22Rv1 (cell line): ENCODE measurements around the gene BRD3.

Source experiments
- ZFX ChIP-seq: fragments of 450-650 bp; IDR thresholded peaks from 2 replicates; pipeline ENCODE4 v1.6.1; 2017; ENCODE audit warnings: antibody characterized with exemption, borderline replicate concordance
- TF ChIP-seq, protein P1 (sequence below): fragments of 450-650 bp; IDR thresholded peaks from 2 replicates; pipeline ENCODE4 v1.5.1; 2017; ENCODE audit warnings: mild to moderate bottlenecking

DNA sequence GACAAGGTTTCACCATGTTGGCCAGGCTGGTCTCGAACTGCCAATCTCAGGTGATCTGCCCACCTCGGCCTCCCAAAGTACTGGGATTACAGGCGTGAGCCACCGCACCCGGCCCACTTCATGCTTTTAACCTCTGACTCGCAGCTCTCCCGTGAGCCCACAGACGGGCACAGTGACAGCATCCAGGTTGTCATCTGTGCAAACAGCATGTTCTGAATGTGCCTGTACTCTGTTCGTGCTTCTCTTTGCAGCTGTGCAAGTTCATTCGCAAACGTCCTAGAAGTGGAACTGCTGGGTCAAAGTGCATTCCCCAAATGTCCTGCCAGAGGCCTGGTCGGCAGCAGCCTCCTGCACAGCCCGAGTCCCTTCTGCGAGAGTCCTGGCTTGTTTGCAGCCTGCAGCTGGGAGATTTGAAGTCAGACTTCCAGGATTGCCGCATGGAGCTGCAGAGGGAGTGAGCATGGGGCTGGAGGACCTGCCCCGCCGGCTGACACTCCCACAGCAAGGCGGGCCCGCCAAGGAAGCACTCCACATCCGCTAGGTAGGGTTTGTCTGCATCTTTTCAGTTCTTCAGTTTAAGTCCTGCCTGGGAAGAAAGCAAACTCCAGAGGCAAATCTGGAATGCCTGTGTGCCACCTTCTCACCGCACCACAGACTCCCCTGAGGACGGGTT lies 39.1 kb downstream of the BRD3 start:
- TF ChIP-seq, protein P1, sequence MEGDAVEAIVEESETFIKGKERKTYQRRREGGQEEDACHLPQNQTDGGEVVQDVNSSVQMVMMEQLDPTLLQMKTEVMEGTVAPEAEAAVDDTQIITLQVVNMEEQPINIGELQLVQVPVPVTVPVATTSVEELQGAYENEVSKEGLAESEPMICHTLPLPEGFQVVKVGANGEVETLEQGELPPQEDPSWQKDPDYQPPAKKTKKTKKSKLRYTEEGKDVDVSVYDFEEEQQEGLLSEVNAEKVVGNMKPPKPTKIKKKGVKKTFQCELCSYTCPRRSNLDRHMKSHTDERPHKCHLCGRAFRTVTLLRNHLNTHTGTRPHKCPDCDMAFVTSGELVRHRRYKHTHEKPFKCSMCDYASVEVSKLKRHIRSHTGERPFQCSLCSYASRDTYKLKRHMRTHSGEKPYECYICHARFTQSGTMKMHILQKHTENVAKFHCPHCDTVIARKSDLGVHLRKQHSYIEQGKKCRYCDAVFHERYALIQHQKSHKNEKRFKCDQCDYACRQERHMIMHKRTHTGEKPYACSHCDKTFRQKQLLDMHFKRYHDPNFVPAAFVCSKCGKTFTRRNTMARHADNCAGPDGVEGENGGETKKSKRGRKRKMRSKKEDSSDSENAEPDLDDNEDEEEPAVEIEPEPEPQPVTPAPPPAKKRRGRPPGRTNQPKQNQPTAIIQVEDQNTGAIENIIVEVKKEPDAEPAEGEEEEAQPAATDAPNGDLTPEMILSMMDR: no peak
- TF ChIP-seq ZFX: no peak
